SK-N-SH (cell line): Measurements from ENCODE around the gene MYCBPAP.

Source experiments
- MXI1 ChIP-seq: IDR thresholded peaks from 2 replicates; pipeline ENCODE4 v1.6.1; 2012; ENCODE audit warnings: mild to moderate bottlenecking, low read depth, low read length, improper control_type of control experiment
- POLR2AphosphoS5 ChIP-seq: IDR thresholded peaks from 2 replicates; pipeline ENCODE4 v1.6.1; 2012; ENCODE audit warnings: low read depth, low read length
- RCOR1 ChIP-seq: fragments of 150-350 bp; IDR thresholded peaks from 2 replicates; pipeline ENCODE4 v1.6.1; 2017; ENCODE audit warnings: antibody characterized with exemption, low read length
- RFX5 ChIP-seq: IDR thresholded peaks from 2 replicates; pipeline ENCODE4 v1.6.1; 2012; ENCODE audit warnings: mild to moderate bottlenecking, improper control_type of control experiment, low read length
- TAF1 ChIP-seq: IDR thresholded peaks from 2 replicates; pipeline ENCODE4 v1.6.1; 2012; ENCODE audit warnings: low read depth, mild to moderate bottlenecking, low read length, moderate library complexity, borderline replicate concordance
- YY1 ChIP-seq: IDR thresholded peaks from 2 replicates; pipeline ENCODE4 v1.4.0; 2012; ENCODE audit warnings: low read depth, mild to moderate bottlenecking
- TF ChIP-seq, protein P1 (sequence below): fragments of 200-600 bp; sonication (generic); IDR thresholded peaks from 2 replicates; pipeline ENCODE4 v1.6.1; 2017; ENCODE audit warnings: antibody characterized with exemption, mild to moderate bottlenecking, moderate library complexity
- TF ChIP-seq, protein P2 (sequence below): IDR thresholded peaks from 2 replicates; pipeline ENCODE4 v1.4.0; 2012; ENCODE audit warnings: low read depth
- TF ChIP-seq, protein P3 (sequence below): IDR thresholded peaks from 2 replicates; pipeline ENCODE4; 2012

DNA sequence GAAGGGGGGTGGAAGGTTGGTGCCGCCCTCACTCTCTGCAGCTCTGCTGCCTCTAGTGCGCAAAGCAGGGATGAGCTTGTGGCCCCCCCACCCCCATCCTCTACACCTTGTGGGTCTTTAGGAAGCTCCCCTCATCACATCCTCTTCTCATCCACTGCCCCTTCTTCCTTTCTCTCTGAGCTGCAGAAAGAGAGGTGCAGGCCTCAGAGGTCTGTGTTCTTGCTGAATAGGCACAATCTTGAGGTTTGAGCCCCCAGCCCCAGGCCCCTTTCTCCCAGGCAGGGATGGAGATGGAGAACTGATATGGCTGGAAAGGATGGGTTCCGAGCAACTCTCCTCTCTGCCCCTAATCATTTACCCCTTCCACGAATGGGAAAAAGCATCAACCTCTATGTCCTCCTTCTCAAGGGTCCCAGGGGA is 54.9 kb downstream of the MYCBPAP start:
- TF ChIP-seq, protein P1, sequence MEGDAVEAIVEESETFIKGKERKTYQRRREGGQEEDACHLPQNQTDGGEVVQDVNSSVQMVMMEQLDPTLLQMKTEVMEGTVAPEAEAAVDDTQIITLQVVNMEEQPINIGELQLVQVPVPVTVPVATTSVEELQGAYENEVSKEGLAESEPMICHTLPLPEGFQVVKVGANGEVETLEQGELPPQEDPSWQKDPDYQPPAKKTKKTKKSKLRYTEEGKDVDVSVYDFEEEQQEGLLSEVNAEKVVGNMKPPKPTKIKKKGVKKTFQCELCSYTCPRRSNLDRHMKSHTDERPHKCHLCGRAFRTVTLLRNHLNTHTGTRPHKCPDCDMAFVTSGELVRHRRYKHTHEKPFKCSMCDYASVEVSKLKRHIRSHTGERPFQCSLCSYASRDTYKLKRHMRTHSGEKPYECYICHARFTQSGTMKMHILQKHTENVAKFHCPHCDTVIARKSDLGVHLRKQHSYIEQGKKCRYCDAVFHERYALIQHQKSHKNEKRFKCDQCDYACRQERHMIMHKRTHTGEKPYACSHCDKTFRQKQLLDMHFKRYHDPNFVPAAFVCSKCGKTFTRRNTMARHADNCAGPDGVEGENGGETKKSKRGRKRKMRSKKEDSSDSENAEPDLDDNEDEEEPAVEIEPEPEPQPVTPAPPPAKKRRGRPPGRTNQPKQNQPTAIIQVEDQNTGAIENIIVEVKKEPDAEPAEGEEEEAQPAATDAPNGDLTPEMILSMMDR, result peak; percentile 30; the same call in 1 of the 2 replicates
- TF ChIP-seq, protein P2, sequence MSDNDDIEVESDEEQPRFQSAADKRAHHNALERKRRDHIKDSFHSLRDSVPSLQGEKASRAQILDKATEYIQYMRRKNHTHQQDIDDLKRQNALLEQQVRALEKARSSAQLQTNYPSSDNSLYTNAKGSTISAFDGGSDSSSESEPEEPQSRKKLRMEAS, result no peak
- TF ChIP-seq, protein P3, sequence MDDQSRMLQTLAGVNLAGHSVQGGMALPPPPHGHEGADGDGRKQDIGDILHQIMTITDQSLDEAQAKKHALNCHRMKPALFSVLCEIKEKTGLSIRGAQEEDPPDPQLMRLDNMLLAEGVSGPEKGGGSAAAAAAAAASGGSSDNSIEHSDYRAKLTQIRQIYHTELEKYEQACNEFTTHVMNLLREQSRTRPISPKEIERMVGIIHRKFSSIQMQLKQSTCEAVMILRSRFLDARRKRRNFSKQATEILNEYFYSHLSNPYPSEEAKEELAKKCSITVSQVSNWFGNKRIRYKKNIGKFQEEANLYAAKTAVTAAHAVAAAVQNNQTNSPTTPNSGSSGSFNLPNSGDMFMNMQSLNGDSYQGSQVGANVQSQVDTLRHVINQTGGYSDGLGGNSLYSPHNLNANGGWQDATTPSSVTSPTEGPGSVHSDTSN, result no peak
- TF ChIP-seq RFX5 (no peak), POLR2AphosphoS5 (no peak), MXI1 (no peak), YY1 (no peak), TAF1 (no peak), RCOR1 (no peak)
